Measurements from ENCODE around the gene CYP4F3. TPM values are rescaled to one million over a fixed set of nuclear protein-coding genes. Genes with fewer than 3 reads are reported as not detected.
A peak's percentile ranks its signal among the peaks of the same experiment; 100 is the strongest.
"Not testable (repeated sequence)": the region's sequence is repeated elsewhere in the genome, so short reads cannot be mapped to it uniquely, and the experiment has no call there.

CYP4F3 gene
- polyA plus RNA-seq, 1 donor from 2014 or later: not detected

DNA sequence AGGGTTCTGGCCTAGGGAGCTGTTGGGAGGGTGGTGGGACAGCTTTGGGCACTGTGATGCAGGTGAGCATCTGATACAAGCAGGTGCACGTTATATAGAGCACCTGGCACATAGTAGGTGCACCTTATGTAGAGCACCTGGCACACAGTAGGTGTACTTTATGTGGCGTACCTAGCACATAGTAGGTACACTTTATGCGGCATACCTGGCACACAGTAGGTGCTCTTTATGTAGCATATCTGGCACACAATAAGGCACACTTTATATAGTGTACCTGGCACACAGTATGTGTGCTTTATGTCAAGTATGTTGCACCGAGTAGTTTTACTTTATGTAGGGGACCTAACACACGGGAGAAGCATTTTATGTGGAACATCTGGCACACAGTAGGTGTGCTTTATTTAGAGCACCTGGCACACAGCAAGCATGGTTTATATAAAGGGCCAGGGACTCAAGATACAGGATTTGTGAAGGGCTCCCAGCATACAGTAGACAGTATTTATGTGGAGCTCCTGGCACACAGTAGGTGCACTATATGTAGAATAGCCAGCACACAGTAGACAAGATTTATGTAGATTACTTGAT is 30.6 kb downstream of the CYP4F3 start:
- Mint-ChIP-seq H3K27me3 (peaks cover 4% of the 10 kb centered on the region), H3K4me1 (no peaks in the 10 kb centered on the region), H3K36me3 (no peaks in the 10 kb centered on the region), H3K9me3 (no peaks in the 10 kb centered on the region), H3K4me3 (no peak overlapping the region), H3K27ac (no peak overlapping the region)

DNA sequence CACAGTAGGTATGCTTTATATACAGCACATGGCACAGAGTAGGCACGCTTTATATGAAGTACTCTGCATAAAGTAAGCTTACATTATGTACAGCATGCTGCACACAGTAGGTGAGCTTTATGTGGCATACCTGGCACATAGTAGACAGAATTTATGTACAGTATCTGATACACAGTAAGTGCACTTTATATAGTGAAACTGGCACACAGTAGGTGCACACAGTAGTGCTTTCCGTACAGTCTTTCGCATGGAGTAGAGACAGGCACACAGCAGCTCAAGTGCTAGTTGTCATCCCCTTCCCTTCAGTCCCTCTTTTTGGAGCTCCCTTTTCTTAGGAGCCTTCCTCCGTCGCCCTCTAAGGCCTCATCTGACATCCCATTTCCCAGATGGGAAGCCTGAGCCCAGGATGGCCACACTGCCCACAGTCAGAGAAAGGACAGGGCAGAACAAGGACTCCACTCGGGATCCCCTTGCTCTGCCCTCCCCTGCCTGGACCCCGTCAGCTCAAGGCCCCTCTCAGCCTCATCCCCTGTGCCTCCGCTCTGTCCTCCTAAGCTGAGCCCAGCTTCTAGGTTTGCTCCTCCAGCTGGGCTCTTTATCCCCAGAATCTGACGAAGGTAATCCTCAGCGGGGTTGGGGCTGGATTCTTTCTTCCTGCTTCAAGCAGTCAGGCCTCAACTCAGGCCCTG is 31.3 kb downstream of the CYP4F3 start:
- H3K27ac Mint-ChIP-seq: no peak overlapping the region
- H3K4me3 Mint-ChIP-seq: no peak overlapping the region
- no peaks in the 10 kb centered on the region for H3K9me3 Mint-ChIP-seq
- no peaks in the 10 kb centered on the region for H3K36me3 Mint-ChIP-seq
- peaks cover 0 to 2% (median 0%) of the 10 kb centered on the region in 3 donors for H3K4me1 Mint-ChIP-seq
- H3K27me3 Mint-ChIP-seq: peaks cover 4% of the 10 kb centered on the region

DNA sequence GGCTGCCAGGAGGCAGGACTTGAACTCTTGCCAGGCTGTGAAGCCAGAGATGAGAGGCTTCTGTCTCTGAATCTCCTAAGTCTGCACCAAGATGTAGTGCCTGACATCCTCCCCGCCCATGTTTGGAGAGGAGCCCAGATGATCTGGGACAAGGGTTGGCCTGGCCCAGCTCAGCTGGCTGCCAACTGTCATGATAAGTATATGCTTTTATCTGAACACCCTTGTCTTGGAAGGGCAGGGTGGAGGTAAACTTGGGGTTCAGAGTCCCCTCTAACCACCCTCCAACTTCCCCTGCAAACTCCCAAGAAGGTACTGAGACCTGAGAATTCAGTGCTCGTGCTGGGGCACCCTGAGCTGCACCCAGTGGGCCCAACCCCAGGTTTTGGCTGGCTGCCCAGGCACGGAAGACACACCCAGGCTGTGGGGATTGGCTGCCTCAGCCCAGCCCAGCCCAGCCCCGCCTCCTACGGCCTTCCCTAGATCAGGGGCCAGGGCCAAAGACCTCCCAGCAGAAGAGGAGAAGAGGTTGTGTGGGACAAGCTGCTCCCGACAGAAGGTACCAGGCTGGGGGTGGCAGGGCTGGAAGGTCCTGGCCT is 32.0 kb downstream of the CYP4F3 start, which contains the start of gene CYP4F12:
Gene CYP4F12 (plus strand): TSS at position 508 of the 596 bp plus-strand sequence. CDS start 443 bp downstream, outside the sequence.
- Mint-ChIP-seq H3K27ac (no peak within 1 kb of the TSS), H3K36me3 (no peaks in the 10 kb centered on the region), H3K9me3 (no peaks in the 10 kb centered on the region), H3K4me3 (no peak within 1 kb of the TSS), H3K4me1 (peaks cover 0 to 2% (median 0%) of the 10 kb centered on the region in 3 donors), H3K27me3 (peaks cover 4% of the 10 kb centered on the region)

DNA sequence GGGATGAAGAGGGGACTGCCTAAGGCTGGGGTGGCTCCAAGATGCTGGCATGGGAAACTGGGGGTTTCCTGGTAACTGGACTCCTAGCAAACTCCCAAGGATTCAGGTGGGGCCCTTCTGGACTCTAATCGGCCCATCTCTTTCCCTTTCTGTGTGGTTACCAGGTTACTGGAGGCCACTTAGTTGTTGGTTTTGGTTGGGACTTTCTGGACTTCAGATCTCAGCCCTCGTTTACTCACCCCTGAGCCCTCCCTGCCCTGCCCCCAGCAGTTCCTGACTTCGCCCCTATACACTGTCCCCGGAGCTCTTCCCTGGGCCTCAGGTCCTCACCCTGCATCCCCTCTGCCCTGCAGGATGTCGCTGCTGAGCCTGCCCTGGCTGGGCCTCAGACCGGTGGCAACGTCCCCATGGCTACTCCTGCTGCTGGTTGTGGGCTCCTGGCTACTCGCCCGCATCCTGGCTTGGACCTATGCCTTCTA is 32.5 kb downstream of the CYP4F3 start:
- peaks cover 0 to 3% (median 0%) of the 10 kb centered on the region in 3 donors for H3K9me3 Mint-ChIP-seq
- H3K27me3 Mint-ChIP-seq: peaks cover 4% of the 10 kb centered on the region
- H3K4me1 Mint-ChIP-seq: peaks cover 0 to 2% (median 0%) of the 10 kb centered on the region in 3 donors
- H3K27ac Mint-ChIP-seq: no peak overlapping the region
- H3K36me3 Mint-ChIP-seq: no peaks in the 10 kb centered on the region
- no peak overlapping the region for H3K4me3 Mint-ChIP-seq

DNA sequence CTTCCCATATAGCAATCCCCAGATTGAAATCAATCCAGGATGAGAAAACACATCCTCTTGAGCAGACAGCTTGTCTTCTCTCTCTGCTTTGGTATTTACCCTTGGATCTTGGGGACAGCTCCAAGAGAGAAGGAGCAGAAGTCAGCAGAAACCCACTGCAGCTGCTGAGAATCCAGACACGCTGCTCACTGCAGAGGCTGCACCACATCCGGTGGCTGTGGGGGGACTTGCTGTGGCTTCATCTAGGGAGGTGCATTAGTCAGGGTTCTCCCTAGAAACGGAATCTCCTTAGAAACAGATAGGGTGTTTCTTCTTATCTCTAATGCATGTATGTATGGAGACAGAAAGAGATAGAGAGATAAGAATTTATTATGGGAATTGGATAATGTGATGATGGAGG is 34.9 kb downstream of the CYP4F3 start:
- Mint-ChIP-seq H3K9me3 (peaks cover 0 to 3% (median 0%) of the 10 kb centered on the region in 3 donors), H3K27ac (no peak overlapping the region), H3K4me1 (peaks cover 0 to 2% (median 0%) of the 10 kb centered on the region in 3 donors), H3K27me3 (no peaks in the 10 kb centered on the region), H3K4me3 (no peak overlapping the region), H3K36me3 (no peaks in the 10 kb centered on the region)

DNA sequence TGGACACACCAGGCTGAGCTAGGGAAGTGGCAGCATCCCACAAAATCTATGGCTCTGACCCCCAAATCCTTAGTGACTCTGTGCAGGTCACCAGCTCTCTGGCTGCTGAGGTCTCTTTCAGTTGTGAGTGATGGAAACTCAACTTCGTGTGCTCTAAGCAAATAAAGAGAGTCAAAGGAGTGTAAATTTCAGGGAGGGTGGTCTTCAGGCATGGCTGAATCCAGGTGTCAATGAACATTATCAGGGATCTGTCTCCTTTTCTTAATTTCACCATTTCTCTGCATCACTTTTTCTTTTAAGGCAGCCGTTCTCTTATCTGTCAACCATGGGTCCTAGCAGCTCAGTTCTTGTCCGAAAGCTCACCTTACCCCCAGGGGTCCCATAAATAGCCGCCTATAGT is 38.4 kb downstream of the CYP4F3 start:
- Mint-ChIP-seq H3K4me1 (peaks cover 0 to 2% (median 0%) of the 10 kb centered on the region in 3 donors), H3K9me3 (peaks cover 0 to 3% (median 3%) of the 10 kb centered on the region in 3 donors), H3K4me3 (no peak overlapping the region), H3K36me3 (no peaks in the 10 kb centered on the region), H3K27ac (no peak overlapping the region), H3K27me3 (peaks cover 10% of the 10 kb centered on the region)

DNA sequence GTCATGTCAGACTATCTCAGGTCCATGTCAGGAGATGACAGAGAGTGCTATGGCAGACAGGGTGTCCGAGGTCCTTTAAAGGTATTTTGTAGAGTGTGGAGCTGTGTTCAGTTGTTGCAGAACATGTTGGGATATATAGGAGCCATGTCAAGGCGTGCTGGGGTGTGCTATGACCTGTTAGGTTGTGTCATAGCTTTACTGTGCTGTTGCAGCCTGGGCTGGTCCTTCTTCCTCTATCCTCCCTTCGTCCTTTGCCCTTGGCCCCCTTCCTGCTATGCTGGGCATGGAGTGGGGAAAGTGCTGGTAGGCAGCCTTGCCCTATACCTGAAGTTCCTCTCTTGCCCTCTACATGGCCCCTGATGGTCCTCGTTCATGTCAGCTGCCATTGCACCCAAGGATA is 39.2 kb downstream of the CYP4F3 start:
- H3K4me3 Mint-ChIP-seq, H3K36me3 Mint-ChIP-seq, H3K4me1 Mint-ChIP-seq, H3K27ac Mint-ChIP-seq, H3K9me3 Mint-ChIP-seq: not testable (repeated sequence)
- H3K27me3 Mint-ChIP-seq: peaks cover 13% of the 10 kb centered on the region

DNA sequence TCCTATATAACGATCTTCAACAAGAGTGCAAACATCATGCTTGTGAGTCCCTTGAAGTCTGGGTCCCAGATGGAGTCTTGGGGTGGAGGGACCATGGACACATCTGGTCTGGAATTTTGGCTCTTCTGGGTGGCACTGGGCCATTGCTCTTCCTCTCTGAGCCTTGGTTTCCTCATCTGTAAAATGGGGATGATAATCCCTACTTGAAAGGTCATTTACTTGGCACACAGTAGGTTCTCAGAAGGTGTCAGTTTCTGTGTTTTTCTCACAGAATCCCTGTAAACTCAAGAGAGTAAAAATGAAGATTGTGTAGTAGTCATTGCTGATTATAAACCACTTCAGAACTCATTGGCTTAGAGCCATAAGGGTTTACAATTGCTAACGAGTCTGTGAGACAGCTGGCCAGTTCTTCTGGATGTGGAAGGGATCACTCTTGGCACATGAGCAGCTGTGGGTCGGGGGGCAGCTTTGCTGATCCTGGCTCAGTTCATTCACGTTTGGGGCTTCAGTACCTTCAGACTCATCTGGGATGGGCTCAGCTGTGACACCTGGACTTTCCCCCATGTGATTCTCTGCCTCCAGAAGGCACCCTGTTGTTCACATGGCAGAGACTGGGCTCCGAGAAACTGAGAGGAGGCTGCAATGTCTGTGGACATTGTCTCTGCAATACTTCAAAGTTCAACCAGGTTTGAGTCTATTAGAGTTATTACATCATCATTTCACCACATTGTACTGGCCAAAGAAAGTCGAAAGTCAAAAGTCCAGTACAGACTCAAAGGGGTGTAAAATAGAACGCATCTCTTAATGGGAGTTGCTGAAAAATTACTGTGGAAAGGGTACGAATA is 40.0 kb downstream of the CYP4F3 start:
- Mint-ChIP-seq H3K4me3 (no peak overlapping the region), H3K36me3 (no peaks in the 10 kb centered on the region), H3K27me3 (peaks cover 15% of the 10 kb centered on the region), H3K9me3 (peaks cover 0 to 3% (median 3%) of the 10 kb centered on the region in 3 donors), H3K4me1 (peaks cover 0 to 2% (median 0%) of the 10 kb centered on the region in 3 donors), H3K27ac (peak overlapping the region in 1 of 3 donors; percentile 59)

DNA sequence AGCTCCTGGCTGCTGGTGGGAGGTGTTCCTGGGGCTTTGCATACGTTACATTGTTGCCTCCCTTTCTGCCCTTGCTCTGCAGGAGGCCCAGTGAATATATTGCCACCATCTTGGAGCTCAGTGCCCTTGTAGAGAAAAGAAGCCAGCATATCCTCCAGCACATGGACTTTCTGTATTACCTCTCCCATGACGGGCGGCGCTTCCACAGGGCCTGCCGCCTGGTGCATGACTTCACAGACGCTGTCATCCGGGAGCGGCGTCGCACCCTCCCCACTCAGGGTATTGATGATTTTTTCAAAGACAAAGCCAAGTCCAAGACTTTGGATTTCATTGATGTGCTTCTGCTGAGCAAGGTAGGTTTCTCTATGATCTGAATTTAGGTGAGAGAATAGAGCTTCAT is 42.7 kb downstream of the CYP4F3 start:
- Mint-ChIP-seq H3K9me3 (peaks cover 0 to 9% (median 1%) of the 10 kb centered on the region in 3 donors), H3K27me3 (peaks cover 17% of the 10 kb centered on the region), H3K4me1 (no peaks in the 10 kb centered on the region), H3K27ac (no peak overlapping the region), H3K36me3 (no peaks in the 10 kb centered on the region), H3K4me3 (no peak overlapping the region)

DNA sequence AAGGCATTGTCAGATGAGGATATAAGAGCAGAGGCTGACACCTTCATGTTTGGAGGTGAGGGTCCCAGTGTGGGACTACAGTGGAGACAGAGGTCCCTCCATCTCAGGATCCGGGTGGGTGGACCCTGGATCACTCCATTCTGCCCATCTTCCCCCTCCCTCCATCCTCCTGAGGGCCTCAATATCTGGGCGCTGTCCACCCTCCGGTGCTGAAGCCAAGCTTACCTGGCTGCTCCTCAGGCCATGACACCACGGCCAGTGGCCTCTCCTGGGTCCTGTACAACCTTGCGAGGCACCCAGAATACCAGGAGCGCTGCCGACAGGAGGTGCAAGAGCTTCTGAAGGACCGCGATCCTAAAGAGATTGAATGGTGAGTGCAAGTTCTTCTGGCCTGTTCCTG is 44.1 kb downstream of the CYP4F3 start:
- no peak overlapping the region for H3K27ac Mint-ChIP-seq
- H3K4me3 Mint-ChIP-seq: no peak overlapping the region
- peaks cover 17% of the 10 kb centered on the region for H3K27me3 Mint-ChIP-seq
- H3K36me3 Mint-ChIP-seq: no peaks in the 10 kb centered on the region
- H3K9me3 Mint-ChIP-seq: peaks cover 3 to 15% (median 6%) of the 10 kb centered on the region in 3 donors
- H3K4me1 Mint-ChIP-seq: no peaks in the 10 kb centered on the region

DNA sequence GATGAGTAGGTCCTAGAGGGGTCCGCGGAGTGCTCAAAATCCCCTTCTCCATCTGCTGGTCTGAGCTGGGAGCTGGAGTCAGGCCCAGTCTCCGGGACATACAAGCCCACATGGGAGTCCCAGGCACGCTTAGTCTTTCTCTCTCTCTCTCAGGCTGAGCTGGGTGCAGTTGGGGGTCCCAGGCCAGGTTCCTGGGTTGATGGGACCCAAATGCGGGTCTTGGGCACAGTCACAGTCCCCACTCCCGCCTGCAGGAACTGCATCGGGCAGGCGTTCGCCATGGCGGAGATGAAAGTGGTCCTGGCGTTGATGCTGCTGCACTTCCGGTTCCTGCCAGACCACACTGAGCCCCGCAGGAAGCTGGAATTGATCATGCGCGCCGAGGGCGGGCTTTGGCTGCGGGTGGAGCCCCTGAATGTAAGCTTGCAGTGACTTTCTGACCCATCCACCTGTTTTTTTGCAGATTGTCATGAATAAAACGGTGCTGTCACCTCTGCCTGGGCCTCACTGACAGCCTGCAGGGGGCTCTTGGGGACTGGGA is 56.0 kb downstream of the CYP4F3 start:
- Mint-ChIP-seq H3K9me3 (peaks cover 0 to 10% (median 5%) of the 10 kb centered on the region in 3 donors), H3K27me3 (peaks cover 3% of the 10 kb centered on the region), H3K4me1 (peaks cover 0 to 2% (median 0%) of the 10 kb centered on the region in 3 donors), H3K27ac (no peak overlapping the region), H3K36me3 (no peaks in the 10 kb centered on the region), H3K4me3 (no peak overlapping the region)

DNA sequence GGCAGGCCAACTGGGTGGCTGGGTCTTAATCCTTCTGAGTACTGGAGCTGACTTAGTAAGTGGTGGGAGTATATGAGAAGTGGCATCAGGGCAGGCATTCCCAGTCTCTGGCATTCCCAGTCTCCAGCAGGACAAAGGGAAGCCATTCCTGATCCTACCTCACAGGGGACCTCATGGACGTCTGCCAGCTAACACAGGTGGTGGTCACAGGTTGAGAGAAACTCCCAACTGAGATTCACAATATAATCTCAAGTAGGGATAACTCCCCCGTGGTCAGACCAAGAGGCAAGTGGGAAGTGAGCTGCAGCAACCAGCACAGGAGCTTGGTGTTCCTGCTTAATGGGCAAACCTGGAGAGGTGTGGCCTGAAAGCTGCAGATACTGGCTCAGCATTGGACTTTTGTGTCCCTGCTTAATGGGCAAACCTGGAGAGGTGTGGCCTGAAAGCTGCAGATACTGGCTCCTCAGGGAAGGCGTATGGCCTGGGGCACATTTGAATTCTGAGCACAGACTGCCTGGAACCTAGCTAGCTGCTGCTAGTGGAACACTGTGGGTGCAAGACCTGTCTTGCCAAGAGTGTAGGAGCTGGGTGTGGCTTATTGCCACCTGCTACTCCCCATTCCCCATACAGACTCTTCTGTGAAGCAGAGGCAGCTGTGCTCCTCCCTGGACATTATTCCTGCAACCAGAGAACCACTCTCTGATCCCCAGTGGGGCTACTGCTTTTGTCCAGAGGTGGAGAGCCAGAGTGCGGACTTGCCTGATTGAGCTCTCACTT is 61.2 kb downstream of the CYP4F3 start:
- Mint-ChIP-seq H3K4me3 (no peak overlapping the region), H3K36me3 (peaks cover 4% of the 10 kb centered on the region), H3K4me1 (no peaks in the 10 kb centered on the region), H3K27me3 (peaks cover 4% of the 10 kb centered on the region), H3K9me3 (peaks cover 2 to 12% (median 6%) of the 10 kb centered on the region in 3 donors), H3K27ac (no peak overlapping the region)

DNA sequence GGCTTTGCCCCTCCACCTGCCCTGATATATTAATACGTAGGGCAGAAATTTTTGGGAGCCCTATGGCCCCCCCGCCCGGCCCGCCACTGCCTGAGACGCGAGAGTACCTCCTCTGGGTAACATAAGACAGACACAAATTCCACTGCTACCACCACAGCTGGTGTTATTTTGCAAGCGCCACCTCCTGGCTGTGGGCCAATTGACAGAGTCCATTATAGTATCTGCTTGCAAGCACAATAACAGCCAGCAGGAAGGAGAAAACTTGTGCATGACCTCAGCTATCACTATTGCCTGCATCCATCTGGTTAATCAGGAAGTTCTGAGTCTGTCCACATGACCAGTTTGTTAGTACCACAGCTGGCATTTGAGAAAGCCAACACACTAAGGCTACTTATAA is 61.8 kb downstream of the CYP4F3 start:
- Mint-ChIP-seq H3K9me3 (peaks cover 2 to 12% (median 7%) of the 10 kb centered on the region in 3 donors), H3K4me3 (no peak overlapping the region), H3K27ac (no peak overlapping the region), H3K27me3 (peaks cover 4% of the 10 kb centered on the region), H3K36me3 (peaks cover 4% of the 10 kb centered on the region), H3K4me1 (no peaks in the 10 kb centered on the region)

All from IgD-negative memory B cell (primary cell).